ENCODE results near the gene CDH1.

The CDH1 gene

GRCh38 chr16:68732741-68733399, 4.2 kb upstream of the CDH1 start:
- Histone ChIP-seq H3K9me3 (ENCODE audit: control insufficient read depth in 1 of 2, low read length in 2 of 2) (no peaks in the 10 kb centered on the region), H3K4me3 (ENCODE audit: low read depth in 1 of 2, low read length in 2 of 2) (no peak overlapping the region), H3K4me1 (ENCODE audit: control insufficient read depth in 1 of 2, insufficient read depth in 2 of 2, low read length in 2 of 2) (peaks cover 0 to 11% of the 10 kb centered on the region in 2 donors), H3K36me3 (ENCODE audit: control insufficient read depth in 1 of 2, insufficient read depth in 2 of 2, low read length in 2 of 2) (no peaks in the 10 kb centered on the region), H3K27me3 (ENCODE audit: low read depth, low read length) (peaks cover 11% of the 10 kb centered on the region), H3K27ac (ENCODE audit: low read length) (peak overlapping the region; percentile 56)

GRCh38 chr16:68733570-68733969, 3.5 kb upstream of the CDH1 start:
- Histone ChIP-seq H3K27ac (ENCODE audit: low read length) (no peak overlapping the region), H3K36me3 (ENCODE audit: control insufficient read depth in 1 of 2, insufficient read depth in 2 of 2, low read length in 2 of 2) (no peaks in the 10 kb centered on the region), H3K9me3 (ENCODE audit: control insufficient read depth in 1 of 2, low read length in 2 of 2) (no peaks in the 10 kb centered on the region), H3K4me1 (ENCODE audit: control insufficient read depth in 1 of 2, insufficient read depth in 2 of 2, low read length in 2 of 2) (peaks cover 0 to 15% of the 10 kb centered on the region in 2 donors), H3K4me3 (ENCODE audit: low read depth in 1 of 2, low read length in 2 of 2) (no peak overlapping the region), H3K27me3 (ENCODE audit: low read depth, low read length) (peaks cover 17% of the 10 kb centered on the region)

GRCh38 chr16:68734782-68735181, 2.3 kb upstream of the CDH1 start:
- peaks cover 0 to 15% of the 10 kb centered on the region in 2 donors for H3K4me1 ChIP-seq (ENCODE audit: control insufficient read depth in 1 of 2, insufficient read depth in 2 of 2, low read length in 2 of 2)
- no peaks in the 10 kb centered on the region for H3K9me3 ChIP-seq (ENCODE audit: control insufficient read depth in 1 of 2, low read length in 2 of 2)
- H3K27me3 ChIP-seq (ENCODE audit: low read depth, low read length): peaks cover 17% of the 10 kb centered on the region
- H3K27ac ChIP-seq (ENCODE audit: low read length): no peak overlapping the region
- H3K36me3 ChIP-seq (ENCODE audit: control insufficient read depth in 1 of 2, insufficient read depth in 2 of 2, low read length in 2 of 2): no peaks in the 10 kb centered on the region
- H3K4me3 ChIP-seq (ENCODE audit: low read depth in 1 of 2, low read length in 2 of 2): no peak overlapping the region

GRCh38 chr16:68736561-68736960, 531 bp upstream of the CDH1 start:
- Histone ChIP-seq H3K4me3 (ENCODE audit: low read depth in 1 of 2, low read length in 2 of 2) (no peak overlapping the region), H3K27ac (ENCODE audit: low read length) (no peak overlapping the region), H3K9me3 (ENCODE audit: control insufficient read depth in 1 of 2, low read length in 2 of 2) (no peaks in the 10 kb centered on the region), H3K4me1 (ENCODE audit: control insufficient read depth in 1 of 2, insufficient read depth in 2 of 2, low read length in 2 of 2) (peaks cover 0 to 15% of the 10 kb centered on the region in 2 donors), H3K27me3 (ENCODE audit: low read depth, low read length) (peaks cover 17% of the 10 kb centered on the region), H3K36me3 (ENCODE audit: control insufficient read depth in 1 of 2, insufficient read depth in 2 of 2, low read length in 2 of 2) (no peaks in the 10 kb centered on the region)

GRCh38 chr16:68737730-68738629, 888 bp downstream of the CDH1 start:
- H3K27ac ChIP-seq (ENCODE audit: low read length): peak overlapping the region; percentile 69
- peak overlapping the region; percentile 59 for H3K4me3 ChIP-seq (ENCODE audit: low read depth in 1 of 2, low read length in 2 of 2)
- H3K9me3 ChIP-seq (ENCODE audit: control insufficient read depth in 1 of 2, low read length in 2 of 2): no peaks in the 10 kb centered on the region
- H3K4me1 ChIP-seq (ENCODE audit: control insufficient read depth in 1 of 2, insufficient read depth in 2 of 2, low read length in 2 of 2): peaks cover 0 to 15% of the 10 kb centered on the region in 2 donors
- H3K27me3 ChIP-seq (ENCODE audit: low read depth, low read length): peaks cover 13% of the 10 kb centered on the region
- no peaks in the 10 kb centered on the region for H3K36me3 ChIP-seq (ENCODE audit: control insufficient read depth in 1 of 2, insufficient read depth in 2 of 2, low read length in 2 of 2)

DNA sequence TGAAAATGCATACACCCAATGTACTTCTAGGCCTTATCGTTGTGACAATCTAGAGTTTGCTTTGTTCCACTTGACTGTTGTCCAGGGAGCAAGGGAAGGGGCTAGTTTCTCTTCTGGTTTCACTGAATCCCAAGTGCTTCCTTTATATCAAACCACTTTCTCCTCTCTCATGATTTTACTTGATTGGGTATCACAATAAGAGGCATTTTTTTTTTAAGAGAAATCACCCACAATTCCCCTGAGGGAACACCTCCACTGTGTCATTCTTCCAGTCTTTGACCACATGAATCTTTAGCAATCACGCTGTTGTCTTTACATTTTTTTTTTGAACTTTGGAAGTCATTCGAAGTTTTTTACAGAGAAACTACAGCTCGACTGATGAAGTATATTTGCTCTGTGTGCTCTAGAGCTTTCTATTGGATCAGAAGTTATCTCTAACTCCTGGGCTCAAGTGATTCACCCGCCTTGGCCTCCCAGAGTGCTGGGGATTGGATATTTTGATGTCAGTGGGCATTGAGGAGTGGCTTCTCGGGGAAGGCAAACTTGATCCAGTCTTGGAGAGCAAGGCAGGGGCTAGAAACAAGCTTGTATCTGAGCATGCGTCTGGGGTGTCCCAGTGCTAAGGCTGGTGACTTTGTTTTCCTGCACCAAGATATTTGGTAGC, 3.0 kb downstream of the CDH1 start:
- Histone ChIP-seq H3K4me3 (ENCODE audit: low read depth in 1 of 2, low read length in 2 of 2) (no peak overlapping the region), H3K27me3 (ENCODE audit: low read depth, low read length) (peaks cover 13% of the 10 kb centered on the region), H3K9me3 (ENCODE audit: control insufficient read depth in 1 of 2, low read length in 2 of 2) (no peaks in the 10 kb centered on the region), H3K27ac (ENCODE audit: low read length) (peak overlapping the region; percentile 69), H3K4me1 (ENCODE audit: control insufficient read depth in 1 of 2, insufficient read depth in 2 of 2, low read length in 2 of 2) (peaks cover 10 to 15% of the 10 kb centered on the region in 2 donors), H3K36me3 (ENCODE audit: control insufficient read depth in 1 of 2, insufficient read depth in 2 of 2, low read length in 2 of 2) (no peaks in the 10 kb centered on the region)

DNA sequence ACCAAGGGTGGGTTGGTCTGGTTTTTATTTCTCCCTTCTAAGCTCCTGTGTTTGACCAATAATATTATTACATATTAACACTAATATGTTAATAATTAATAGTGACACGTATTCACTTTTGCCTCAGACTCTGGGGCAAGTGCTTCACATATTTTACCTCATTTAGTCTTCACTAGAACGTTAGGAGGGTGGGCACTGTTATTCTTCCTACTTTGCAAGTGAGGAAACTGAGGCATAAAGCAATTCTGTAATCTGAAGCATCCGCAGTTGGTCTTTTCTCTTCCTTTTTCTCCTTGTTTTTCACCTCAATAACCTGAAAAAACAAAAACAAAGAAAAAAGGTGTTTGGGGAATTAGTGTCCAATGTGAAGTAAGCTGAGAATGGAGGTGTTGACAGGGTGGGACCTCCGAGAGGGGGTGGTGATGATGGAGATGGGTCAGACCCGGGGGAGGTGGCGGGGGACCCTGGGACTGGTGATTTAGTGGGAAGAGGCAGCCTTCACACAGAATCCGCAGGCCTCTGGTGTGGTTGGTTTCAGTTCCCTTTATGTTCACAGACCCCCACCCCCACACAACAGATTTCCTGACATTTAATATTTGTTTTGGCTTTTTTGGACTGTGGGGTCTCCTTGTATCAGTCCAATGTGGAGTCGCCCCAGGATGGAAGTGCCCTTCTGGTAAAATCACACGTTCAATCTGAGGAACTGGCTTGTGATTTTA, 3.7 kb downstream of the CDH1 start:
- no peaks in the 10 kb centered on the region for H3K36me3 ChIP-seq (ENCODE audit: control insufficient read depth in 1 of 2, insufficient read depth in 2 of 2, low read length in 2 of 2)
- H3K4me3 ChIP-seq (ENCODE audit: low read depth in 1 of 2, low read length in 2 of 2): no peak overlapping the region
- peaks cover 10 to 15% of the 10 kb centered on the region in 2 donors for H3K4me1 ChIP-seq (ENCODE audit: control insufficient read depth in 1 of 2, insufficient read depth in 2 of 2, low read length in 2 of 2)
- H3K27ac ChIP-seq (ENCODE audit: low read length): peak overlapping the region; percentile 69
- H3K27me3 ChIP-seq (ENCODE audit: low read depth, low read length): peaks cover 13% of the 10 kb centered on the region
- H3K9me3 ChIP-seq (ENCODE audit: control insufficient read depth in 1 of 2, low read length in 2 of 2): no peaks in the 10 kb centered on the region

DNA sequence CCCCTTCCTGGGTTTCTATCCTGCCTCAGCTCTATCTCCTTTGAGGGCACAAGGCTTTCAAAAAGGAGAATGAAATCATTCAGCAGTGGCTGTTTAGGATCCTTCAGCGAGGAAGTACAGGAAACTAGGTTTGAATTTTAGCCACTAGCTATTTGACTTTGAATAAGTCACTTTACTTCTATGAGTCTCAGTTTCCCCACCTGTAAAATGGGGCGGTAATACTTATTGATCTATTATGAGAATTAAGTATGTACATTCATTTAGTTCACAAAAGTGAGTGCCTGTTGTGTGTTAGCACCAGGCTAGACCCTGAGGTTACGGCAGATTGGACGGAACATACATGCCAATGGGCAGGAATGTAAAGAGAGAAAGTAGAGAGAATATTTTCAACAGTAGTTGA, 6.6 kb downstream of the CDH1 start:
- peak overlapping the region; percentile 84 for H3K27ac ChIP-seq (ENCODE audit: low read length)
- H3K4me1 ChIP-seq (ENCODE audit: control insufficient read depth in 1 of 2, insufficient read depth in 2 of 2, low read length in 2 of 2): peaks cover 0 to 10% of the 10 kb centered on the region in 2 donors
- H3K4me3 ChIP-seq (ENCODE audit: low read depth in 1 of 2, low read length in 2 of 2): no peak overlapping the region
- no peaks in the 10 kb centered on the region for H3K27me3 ChIP-seq (ENCODE audit: low read depth, low read length)
- no peaks in the 10 kb centered on the region for H3K9me3 ChIP-seq (ENCODE audit: control insufficient read depth in 1 of 2, low read length in 2 of 2)
- H3K36me3 ChIP-seq (ENCODE audit: control insufficient read depth in 1 of 2, insufficient read depth in 2 of 2, low read length in 2 of 2): no peaks in the 10 kb centered on the region

DNA sequence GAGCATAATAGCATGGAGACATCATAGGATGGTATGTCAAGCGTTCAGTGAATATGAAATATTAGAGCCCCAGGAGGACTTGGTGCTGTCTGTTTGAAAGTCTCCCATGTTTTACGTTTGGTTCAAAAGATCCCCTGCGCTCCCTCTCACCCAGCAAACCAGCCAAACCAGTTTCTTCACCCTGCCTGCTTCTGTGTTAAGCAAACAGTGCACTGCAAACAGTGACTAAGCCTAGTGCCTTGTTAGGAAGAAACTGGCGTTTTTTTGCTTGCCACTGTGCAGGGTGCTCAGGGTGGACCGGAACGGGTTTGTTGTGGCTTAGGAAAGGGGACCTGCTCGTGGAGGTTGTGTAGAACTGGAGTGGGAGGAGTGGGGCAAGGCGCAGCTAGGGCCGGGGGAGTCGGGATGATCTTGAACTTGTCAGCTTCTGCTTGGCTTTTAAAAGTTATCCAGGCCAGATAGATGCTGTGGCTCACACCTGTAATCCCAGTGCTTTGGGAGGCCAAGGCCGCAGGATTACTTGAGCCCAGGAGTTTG, 7.7 kb downstream of the CDH1 start:
- Histone ChIP-seq H3K4me3 (ENCODE audit: low read depth in 1 of 2, low read length in 2 of 2) (no peak overlapping the region), H3K4me1 (ENCODE audit: control insufficient read depth in 1 of 2, insufficient read depth in 2 of 2, low read length in 2 of 2) (peaks cover 0 to 10% of the 10 kb centered on the region in 2 donors), H3K36me3 (ENCODE audit: control insufficient read depth in 1 of 2, insufficient read depth in 2 of 2, low read length in 2 of 2) (no peaks in the 10 kb centered on the region), H3K9me3 (ENCODE audit: control insufficient read depth in 1 of 2, low read length in 2 of 2) (no peaks in the 10 kb centered on the region), H3K27me3 (ENCODE audit: low read depth, low read length) (no peaks in the 10 kb centered on the region), H3K27ac (ENCODE audit: low read length) (peak overlapping the region; percentile 84)

GRCh38 chr16:68746951-68747350, 9.9 kb downstream of the CDH1 start:
- Histone ChIP-seq H3K9me3 (ENCODE audit: control insufficient read depth in 1 of 2, low read length in 2 of 2) (no peaks in the 10 kb centered on the region), H3K36me3 (ENCODE audit: control insufficient read depth in 1 of 2, insufficient read depth in 2 of 2, low read length in 2 of 2) (no peaks in the 10 kb centered on the region), H3K27ac (ENCODE audit: low read length) (no peak overlapping the region), H3K27me3 (ENCODE audit: low read depth, low read length) (no peaks in the 10 kb centered on the region), H3K4me3 (ENCODE audit: low read depth in 1 of 2, low read length in 2 of 2) (no peak overlapping the region), H3K4me1 (ENCODE audit: control insufficient read depth in 1 of 2, insufficient read depth in 2 of 2, low read length in 2 of 2) (peaks cover 0 to 10% of the 10 kb centered on the region in 2 donors)
